HG02642 (cell line): Measurements from ENCODE around the gene PICALM.
"Not testable (repeated sequence)": the region's sequence is repeated elsewhere in the genome, so short reads cannot be mapped to it uniquely, and the experiment has no call there.

Source experiments
- ATAC-seq: cut with Tn5 transposase; IDR thresholded peaks from one replicate; pipeline ENCODE4 v1.9.1; 2021; ENCODE audit warnings: mild to moderate bottlenecking; ENCODE audit not compliant: unreplicated experiment, poor library complexity

Gene PICALM

DNA sequence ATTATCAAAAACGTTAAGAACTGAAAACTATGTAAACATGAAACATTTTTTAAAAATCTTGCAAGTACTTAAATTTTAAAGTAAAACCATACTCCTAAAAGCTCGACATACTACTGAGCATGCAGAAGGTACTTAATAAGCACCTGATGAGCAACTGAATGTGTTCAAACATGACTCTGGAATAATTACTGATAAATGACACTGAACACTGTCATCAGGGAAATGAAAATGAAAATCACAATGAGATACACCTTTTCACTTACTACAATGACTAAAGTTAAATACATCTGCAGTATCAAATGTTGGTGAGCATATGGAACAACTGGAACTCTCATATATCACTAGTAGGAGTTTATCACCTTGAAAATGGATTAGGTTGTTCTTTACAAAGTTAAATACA is 65.2 kb downstream of the PICALM start:
- ATAC-seq = no peak

GRCh38 chr11:86002431-86002830 is 66.5 kb downstream of the PICALM start:
- no peak for ATAC-seq

DNA sequence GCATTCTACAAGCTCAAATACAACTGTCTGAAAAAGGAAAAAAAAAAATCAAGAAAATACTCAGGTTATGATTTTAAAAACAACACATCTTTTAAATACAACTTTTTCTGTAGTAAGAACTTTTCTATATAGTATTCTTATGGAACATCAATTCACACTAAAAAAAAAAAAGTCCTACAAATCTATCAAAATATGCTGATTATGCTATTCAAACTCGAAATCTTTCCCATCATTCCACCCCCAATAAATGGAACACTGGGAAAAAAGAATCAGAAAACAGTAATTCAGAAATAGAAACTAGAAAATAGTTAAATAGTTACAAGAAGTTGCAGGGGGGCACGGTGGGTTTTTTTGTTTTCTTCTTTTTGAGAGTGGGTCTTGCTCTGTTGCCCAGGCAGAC is 77.4 kb downstream of the PICALM start:
- ATAC-seq = no peak

- no peak for ATAC-seq
Measured at GRCh38 chr11:85989746-85990145, 79.1 kb downstream of the PICALM start.

- ATAC-seq = peak; percentile 47
Measured at GRCh38 chr11:85988780-85989179, 80.1 kb downstream of the PICALM start.

DNA sequence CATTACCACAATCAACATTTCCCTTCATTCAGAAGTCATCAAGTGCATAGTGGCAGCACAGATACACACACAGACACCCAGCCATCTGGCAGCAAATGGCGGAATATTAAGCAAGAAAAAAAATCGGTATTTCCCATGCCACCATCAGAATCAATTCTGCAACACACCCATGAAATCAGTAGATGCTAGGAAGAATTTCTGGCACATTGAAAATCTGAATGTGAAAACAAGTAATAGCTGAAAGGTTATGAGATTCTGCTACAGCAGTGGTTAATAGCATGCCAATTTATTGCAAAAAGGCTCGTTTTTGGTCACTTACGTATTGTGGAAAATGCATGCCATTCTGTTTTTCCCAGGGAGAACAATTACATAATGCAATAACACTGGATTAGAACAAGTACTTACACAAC is 91.1 kb downstream of the PICALM start:
- no peak for ATAC-seq

DNA sequence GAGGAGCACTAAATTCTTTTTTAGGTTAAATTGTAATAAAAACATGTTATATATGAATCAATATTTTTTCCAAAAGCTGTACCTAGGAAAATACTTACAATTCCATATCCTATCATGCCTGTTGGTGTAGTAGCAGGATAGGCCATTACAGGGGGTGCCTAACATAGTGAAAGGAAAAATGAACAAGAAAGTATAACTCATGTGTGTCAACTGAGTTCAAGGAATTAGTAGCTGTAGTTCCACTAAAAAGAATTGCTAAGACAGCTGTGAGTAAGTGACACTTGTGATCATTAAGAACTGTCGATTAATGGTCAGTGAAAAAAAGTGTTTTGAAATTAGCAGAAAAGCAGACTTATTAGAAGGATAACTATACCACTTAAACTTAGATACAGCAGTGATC is 92.4 kb downstream of the PICALM start:
- ATAC-seq = no peak

DNA sequence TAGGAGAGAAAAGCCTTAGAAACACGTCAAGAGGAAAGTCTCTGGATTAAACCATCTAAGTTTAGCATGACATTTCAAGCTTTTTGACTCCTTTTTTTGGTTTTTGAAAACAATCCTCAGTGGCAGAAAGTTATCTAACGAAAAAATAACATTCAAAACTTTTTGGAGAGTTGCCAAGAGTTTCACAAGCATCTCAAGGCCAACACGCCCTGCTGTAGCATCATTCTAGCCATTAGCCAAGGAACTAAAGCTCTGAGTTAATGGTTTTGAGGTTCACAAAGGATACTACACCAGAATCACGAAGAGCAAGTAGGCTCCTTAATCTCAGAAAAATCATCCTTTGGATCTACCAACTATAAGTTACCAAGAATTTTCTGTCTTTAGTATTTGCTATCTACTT is 94.8 kb downstream of the PICALM start:
- no peak for ATAC-seq

DNA sequence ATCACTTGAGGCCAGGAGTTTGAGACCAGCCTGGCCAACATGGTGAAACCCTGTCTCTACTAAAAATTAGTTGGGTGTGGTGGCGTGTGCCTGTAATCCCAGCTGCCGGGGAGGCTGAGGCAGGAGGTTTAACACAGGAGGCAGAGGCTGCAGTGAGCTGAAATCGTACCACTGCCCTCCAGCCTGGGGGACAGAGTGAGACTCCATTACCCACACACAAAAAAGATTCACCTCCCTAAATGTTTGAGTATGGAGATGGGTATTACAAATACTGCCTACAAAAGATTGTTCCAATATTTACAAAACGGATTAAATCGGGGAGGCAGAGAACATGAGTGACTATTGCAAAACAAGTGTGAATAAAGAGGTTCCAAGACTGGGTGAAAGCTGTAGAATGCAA is 98.3 kb downstream of the PICALM start:
- no peak for ATAC-seq

DNA sequence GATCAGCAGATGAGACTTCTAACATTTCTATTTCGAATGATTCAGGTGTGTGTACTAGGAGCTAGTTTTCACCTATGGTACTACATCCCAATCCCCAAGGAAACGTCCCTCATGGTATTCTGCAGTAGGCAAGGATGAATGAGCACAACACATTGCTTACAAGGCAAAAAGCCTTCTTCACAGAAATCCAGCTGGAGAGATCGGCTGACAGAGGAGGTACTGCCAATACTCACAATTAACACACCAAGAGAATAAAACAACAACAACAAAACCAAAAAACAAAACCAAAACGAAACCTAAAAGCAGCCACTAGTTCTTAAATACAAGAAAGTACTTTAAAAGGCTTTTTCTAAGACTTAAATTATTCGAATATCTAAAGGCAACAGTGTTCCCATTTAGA is 101.4 kb downstream of the PICALM start:
- no peak for ATAC-seq

- no peak for ATAC-seq
Measured at GRCh38 chr11:85965202-85965601, 103.7 kb downstream of the PICALM start.

GRCh38 chr11:85961930-85962363 is 106.9 kb downstream of the PICALM start:
- ATAC-seq = no peak

GRCh38 chr11:85961130-85961529 is 107.8 kb downstream of the PICALM start:
- no peak for ATAC-seq

- peak; percentile 52 for ATAC-seq
Measured at GRCh38 chr11:85960678-85961077, 108.2 kb downstream of the PICALM start.

- no peak for ATAC-seq
Measured at GRCh38 chr11:85955531-85955930, 113.4 kb downstream of the PICALM start.

GRCh38 chr11:85953491-85954143 is 115.3 kb downstream of the PICALM start:
- no peak for ATAC-seq

DNA sequence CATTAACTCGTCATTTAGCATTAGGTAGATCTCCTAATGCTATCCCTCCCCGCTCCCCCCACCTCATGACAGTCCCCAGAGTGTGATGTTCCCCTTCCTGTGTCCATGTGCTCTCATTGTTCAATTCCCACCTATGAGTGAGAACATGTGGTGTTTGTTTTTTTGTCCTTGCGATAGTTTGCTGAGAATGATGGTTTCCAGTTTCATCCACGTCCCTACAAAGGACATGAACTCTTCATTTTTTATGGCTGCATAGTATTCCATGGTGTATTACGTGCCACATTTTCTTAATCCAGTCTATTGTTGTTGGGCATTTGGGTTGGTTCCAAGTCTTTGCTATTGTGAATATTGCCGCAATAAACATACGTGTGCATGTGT is 116.8 kb downstream of the PICALM start:
- ATAC-seq = not testable (repeated sequence)

DNA sequence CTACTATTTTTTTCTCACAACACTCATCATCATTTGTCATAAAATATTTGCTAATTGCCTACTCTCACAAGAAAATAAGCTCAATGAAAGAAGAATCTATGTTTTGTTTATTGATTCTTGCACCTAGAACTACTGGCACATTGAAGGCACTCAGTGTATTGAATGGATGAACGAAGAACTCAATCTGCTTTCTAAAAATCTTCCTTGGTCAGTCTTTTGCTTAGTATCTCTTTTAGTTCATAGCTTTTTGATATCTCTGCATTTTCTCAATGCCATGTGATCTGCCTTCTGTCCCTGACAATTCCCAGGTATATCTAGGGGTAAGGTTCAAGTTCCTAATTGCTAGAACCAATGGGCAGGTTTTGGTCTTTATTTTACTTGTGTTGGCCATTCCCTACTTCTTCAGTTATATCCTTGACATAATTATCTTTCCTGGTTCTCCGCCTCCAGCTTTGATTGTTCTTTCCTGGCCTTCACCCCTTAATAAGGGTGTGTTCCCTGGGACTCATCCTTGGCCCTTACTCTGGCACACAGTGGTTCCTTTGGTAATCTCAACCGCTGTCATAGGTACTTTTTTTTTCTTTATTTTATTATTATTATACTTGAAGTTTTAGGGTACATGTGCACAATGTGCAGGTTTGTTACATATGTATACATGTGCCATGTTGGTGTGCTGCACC is 117.3 kb downstream of the PICALM start:
- no peak for ATAC-seq

GRCh38 chr11:85951049-85951405 is 117.9 kb downstream of the PICALM start:
- ATAC-seq = no peak

DNA sequence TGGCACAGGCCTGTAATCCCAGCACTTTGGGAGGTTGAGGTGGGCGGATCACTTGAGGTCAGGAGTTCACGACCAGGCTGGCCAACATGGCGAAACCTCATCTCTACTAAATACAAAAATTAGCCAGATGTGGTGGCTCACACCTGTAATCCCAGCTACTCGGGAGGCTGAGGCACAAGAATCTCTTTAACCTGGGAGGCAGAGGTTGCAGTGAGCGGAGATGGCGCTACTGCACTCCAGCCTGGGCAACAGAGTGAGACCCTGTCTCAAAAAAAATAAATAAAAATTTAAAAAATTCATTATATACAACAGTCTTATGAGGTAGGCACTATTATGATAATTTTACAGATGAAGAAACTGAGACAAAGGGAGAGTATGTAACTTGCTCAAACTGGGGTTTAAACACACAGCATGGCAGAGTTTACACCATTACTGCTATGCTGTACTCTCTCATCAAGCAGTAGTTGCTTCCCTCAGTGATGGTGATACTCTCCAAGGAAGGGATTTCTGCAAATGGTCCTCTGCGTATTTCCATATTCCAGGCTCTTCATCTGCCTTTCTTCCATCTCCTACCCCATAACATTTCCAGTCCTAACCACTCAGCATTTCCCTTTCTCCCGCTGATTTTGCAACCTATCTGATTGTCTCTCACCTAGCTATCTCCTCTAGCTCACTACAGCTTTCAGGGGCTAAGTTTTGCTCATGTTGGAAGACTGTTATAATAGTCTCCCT is 118.4 kb downstream of the PICALM start:
- no peak for ATAC-seq

- no peak for ATAC-seq
Measured at GRCh38 chr11:85949798-85950197, 119.1 kb downstream of the PICALM start.

GRCh38 chr11:85948884-85949283 is 120.0 kb downstream of the PICALM start:
- ATAC-seq = peak; percentile 41
